K562 (cell line): ENCODE measurements around the gene TNIP2. TPM values are rescaled to one million over a fixed set of nuclear protein-coding genes. Genes with fewer than 3 reads are reported as not detected.

ENCODE experiments used
- L3MBTL2 ChIP-seq: fragments of 450-650 bp; IDR thresholded peaks from 2 replicates; pipeline ENCODE4 v1.6.1; 2016; ENCODE audit warnings: mild to moderate bottlenecking, moderate library complexity
- PHF20 ChIP-seq: fragments of 450-650 bp; IDR thresholded peaks from 2 replicates; pipeline ENCODE4 v1.6.1; 2018; ENCODE audit not compliant: partially characterized antibody
- ZNF384 ChIP-seq: IDR thresholded peaks from 2 replicates; pipeline ENCODE4 v1.6.1; 2012; ENCODE audit warnings: low read depth, low read length, improper control_type of control experiment
- polyA plus RNA-seq, 8 experiments: library from polyadenylated mRNA; depleted of rRNA in 4 of 8; stranded (reverse) in 5 of 8; unstranded in 3 of 8; fragments of >200 nt; fragmentation: Nextera tagmentation in 2 of 8; fragmentation: Illumina TruSeq in 1 of 8; extraction: Ambion mirVana in 2 of 8; extraction: Trizol in 1 of 8; gene quantifications; 2 replicates each; pipeline versions ENCODE4 v1.2.1 to v1.2.3, GENCODE V29; 2011 to 2014; ENCODE audit warnings: inconsistent platforms in 1 of 8, missing spikeins in 1 of 8
- total RNA-seq, 7 experiments: library from RNA; depleted of rRNA in 6 of 7; stranded (reverse); fragments of >200 nt in 6 of 7; fragmentation: Illumina TruSeq in 2 of 7; extraction: Trizol in 2 of 7; gene quantifications; 2 replicates each; pipeline versions ENCODE4 v1.2.1 to v1.2.3, GENCODE V29; 2011 to 2021; ENCODE audit warnings: low replicate concordance in 1 of 7
- TF ChIP-seq, protein P1 (sequence below): fragments of 450-650 bp; IDR thresholded peaks from 2 replicates; pipeline ENCODE4 v1.6.1; 2016; ENCODE audit warnings: mild to moderate bottlenecking, moderate library complexity
- TF ChIP-seq, protein P2 (sequence below), 2 experiments: fragments of 450-650 bp in 1 of 2; sonication (generic) in 1 of 2; formaldehyde crosslinking in 1 of 2; IDR thresholded peaks; 2 replicates each; pipeline versions ENCODE4 v1.7.1 to v1.9.0; 2016 to 2022; ENCODE audit warnings: inconsistent platforms in 1 of 2, mild to moderate bottlenecking in 1 of 2, missing genetic modification reagents in 1 of 2

The TNIP2 gene
- total and polyA plus RNA-seq, 9 of the 15 experiments (the other 6 are each of a cell fraction or from before 2014, with no cell fraction given), result 0.61 to 42.6 (median 19.5) TPM

DNA sequence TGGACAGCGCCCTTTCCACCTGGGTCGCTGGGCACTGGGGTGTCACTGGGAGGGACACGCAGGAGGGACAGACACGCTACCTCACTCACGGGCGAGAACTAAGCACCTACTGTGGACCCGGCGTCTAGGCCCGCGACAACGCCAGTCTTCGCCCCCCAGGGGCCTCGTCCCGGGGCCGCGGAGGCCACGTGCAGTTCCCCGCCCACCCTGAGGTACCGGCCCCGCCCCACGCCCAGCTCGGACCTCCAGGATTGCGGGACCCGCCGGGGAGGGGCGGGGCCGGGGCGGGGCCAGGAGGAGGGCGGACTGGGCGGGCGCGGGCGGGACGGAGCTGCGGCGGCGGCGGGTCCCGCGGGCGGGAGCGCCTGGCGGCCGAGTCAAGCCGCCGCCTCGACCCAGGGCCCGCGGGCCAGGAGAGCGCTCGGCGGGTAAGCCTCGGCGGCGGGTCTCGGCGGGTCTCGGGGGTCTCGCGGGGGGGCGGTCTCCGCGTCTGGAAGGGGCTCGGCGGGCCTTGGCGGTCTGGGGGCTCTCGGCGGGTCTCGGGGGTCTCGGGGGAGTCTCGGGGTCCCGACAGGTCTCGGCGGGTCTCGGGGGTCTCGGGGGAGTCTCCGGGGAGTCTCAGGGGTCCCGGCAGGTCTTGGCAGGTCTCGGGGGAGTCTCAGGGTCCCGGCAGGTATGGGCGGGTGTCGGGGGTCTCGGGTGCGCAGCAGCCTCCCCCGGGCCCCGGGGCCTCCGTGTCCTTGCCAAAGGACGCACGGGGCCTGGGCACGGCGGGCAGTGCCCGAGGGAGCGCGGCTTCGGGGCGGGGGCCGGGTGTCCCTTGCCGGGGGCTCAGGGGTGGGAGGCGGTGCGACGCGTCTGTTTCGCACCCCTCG is 36.8 kb upstream of the TNIP2 start, which contains the start of gene SH3BP2 (continued):
- TF ChIP-seq, protein P1, sequence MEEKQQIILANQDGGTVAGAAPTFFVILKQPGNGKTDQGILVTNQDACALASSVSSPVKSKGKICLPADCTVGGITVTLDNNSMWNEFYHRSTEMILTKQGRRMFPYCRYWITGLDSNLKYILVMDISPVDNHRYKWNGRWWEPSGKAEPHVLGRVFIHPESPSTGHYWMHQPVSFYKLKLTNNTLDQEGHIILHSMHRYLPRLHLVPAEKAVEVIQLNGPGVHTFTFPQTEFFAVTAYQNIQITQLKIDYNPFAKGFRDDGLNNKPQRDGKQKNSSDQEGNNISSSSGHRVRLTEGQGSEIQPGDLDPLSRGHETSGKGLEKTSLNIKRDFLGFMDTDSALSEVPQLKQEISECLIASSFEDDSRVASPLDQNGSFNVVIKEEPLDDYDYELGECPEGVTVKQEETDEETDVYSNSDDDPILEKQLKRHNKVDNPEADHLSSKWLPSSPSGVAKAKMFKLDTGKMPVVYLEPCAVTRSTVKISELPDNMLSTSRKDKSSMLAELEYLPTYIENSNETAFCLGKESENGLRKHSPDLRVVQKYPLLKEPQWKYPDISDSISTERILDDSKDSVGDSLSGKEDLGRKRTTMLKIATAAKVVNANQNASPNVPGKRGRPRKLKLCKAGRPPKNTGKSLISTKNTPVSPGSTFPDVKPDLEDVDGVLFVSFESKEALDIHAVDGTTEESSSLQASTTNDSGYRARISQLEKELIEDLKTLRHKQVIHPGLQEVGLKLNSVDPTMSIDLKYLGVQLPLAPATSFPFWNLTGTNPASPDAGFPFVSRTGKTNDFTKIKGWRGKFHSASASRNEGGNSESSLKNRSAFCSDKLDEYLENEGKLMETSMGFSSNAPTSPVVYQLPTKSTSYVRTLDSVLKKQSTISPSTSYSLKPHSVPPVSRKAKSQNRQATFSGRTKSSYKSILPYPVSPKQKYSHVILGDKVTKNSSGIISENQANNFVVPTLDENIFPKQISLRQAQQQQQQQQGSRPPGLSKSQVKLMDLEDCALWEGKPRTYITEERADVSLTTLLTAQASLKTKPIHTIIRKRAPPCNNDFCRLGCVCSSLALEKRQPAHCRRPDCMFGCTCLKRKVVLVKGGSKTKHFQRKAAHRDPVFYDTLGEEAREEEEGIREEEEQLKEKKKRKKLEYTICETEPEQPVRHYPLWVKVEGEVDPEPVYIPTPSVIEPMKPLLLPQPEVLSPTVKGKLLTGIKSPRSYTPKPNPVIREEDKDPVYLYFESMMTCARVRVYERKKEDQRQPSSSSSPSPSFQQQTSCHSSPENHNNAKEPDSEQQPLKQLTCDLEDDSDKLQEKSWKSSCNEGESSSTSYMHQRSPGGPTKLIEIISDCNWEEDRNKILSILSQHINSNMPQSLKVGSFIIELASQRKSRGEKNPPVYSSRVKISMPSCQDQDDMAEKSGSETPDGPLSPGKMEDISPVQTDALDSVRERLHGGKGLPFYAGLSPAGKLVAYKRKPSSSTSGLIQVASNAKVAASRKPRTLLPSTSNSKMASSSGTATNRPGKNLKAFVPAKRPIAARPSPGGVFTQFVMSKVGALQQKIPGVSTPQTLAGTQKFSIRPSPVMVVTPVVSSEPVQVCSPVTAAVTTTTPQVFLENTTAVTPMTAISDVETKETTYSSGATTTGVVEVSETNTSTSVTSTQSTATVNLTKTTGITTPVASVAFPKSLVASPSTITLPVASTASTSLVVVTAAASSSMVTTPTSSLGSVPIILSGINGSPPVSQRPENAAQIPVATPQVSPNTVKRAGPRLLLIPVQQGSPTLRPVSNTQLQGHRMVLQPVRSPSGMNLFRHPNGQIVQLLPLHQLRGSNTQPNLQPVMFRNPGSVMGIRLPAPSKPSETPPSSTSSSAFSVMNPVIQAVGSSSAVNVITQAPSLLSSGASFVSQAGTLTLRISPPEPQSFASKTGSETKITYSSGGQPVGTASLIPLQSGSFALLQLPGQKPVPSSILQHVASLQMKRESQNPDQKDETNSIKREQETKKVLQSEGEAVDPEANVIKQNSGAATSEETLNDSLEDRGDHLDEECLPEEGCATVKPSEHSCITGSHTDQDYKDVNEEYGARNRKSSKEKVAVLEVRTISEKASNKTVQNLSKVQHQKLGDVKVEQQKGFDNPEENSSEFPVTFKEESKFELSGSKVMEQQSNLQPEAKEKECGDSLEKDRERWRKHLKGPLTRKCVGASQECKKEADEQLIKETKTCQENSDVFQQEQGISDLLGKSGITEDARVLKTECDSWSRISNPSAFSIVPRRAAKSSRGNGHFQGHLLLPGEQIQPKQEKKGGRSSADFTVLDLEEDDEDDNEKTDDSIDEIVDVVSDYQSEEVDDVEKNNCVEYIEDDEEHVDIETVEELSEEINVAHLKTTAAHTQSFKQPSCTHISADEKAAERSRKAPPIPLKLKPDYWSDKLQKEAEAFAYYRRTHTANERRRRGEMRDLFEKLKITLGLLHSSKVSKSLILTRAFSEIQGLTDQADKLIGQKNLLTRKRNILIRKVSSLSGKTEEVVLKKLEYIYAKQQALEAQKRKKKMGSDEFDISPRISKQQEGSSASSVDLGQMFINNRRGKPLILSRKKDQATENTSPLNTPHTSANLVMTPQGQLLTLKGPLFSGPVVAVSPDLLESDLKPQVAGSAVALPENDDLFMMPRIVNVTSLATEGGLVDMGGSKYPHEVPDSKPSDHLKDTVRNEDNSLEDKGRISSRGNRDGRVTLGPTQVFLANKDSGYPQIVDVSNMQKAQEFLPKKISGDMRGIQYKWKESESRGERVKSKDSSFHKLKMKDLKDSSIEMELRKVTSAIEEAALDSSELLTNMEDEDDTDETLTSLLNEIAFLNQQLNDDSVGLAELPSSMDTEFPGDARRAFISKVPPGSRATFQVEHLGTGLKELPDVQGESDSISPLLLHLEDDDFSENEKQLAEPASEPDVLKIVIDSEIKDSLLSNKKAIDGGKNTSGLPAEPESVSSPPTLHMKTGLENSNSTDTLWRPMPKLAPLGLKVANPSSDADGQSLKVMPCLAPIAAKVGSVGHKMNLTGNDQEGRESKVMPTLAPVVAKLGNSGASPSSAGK, result peak; percentile 91
- TF ChIP-seq L3MBTL2 (peak; percentile 92), ZNF384 (no peak), PHF20 (no peak)
- TF ChIP-seq, protein P2, sequence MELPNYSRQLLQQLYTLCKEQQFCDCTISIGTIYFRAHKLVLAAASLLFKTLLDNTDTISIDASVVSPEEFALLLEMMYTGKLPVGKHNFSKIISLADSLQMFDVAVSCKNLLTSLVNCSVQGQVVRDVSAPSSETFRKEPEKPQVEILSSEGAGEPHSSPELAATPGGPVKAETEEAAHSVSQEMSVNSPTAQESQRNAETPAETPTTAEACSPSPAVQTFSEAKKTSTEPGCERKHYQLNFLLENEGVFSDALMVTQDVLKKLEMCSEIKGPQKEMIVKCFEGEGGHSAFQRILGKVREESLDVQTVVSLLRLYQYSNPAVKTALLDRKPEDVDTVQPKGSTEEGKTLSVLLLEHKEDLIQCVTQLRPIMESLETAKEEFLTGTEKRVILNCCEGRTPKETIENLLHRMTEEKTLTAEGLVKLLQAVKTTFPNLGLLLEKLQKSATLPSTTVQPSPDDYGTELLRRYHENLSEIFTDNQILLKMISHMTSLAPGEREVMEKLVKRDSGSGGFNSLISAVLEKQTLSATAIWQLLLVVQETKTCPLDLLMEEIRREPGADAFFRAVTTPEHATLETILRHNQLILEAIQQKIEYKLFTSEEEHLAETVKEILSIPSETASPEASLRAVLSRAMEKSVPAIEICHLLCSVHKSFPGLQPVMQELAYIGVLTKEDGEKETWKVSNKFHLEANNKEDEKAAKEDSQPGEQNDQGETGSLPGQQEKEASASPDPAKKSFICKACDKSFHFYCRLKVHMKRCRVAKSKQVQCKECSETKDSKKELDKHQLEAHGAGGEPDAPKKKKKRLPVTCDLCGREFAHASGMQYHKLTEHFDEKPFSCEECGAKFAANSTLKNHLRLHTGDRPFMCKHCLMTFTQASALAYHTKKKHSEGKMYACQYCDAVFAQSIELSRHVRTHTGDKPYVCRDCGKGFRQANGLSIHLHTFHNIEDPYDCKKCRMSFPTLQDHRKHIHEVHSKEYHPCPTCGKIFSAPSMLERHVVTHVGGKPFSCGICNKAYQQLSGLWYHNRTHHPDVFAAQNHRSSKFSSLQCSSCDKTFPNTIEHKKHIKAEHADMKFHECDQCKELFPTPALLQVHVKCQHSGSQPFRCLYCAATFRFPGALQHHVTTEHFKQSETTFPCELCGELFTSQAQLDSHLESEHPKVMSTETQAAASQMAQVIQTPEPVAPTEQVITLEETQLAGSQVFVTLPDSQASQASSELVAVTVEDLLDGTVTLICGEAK (IDR thresholded peaks at IDR 0.05), result no peak; the same call in 1 of the 2 replicates
- TF ChIP-seq, protein P2 (CRISPR knock-in tag; IDR thresholded peaks at IDR 0.05), result no peak
